HEK293 (cell line): Measurements from ENCODE around the gene RIMKLA.

Experiments used
- CTCF ChIP-seq: fragments of 450-650 bp; formaldehyde crosslinking; IDR thresholded peaks from 2 replicates; pipeline ENCODE4 v1.5.1; 2016; ENCODE audit warnings: missing biosample characterization, missing genetic modification characterization
- GFI1B ChIP-seq: fragments of 450-650 bp; formaldehyde crosslinking; IDR thresholded peaks from 2 replicates; pipeline ENCODE4 v1.5.1; 2016; ENCODE audit warnings: missing biosample characterization, missing genetic modification characterization
- MEIS1 ChIP-seq: sonication (generic); formaldehyde crosslinking; IDR thresholded peaks from 2 replicates; pipeline ENCODE4 v1.8.1; 2022; ENCODE audit warnings: missing genetic modification reagents, mild to moderate bottlenecking, borderline replicate concordance
- REST ChIP-seq: fragments of 450-650 bp; formaldehyde crosslinking; IDR thresholded peaks from 2 replicates; pipeline ENCODE4 v1.5.1; 2016; ENCODE audit warnings: missing biosample characterization, missing genetic modification characterization
- ZBTB20 ChIP-seq: fragments of 450-650 bp; formaldehyde crosslinking; IDR thresholded peaks from 2 replicates; pipeline ENCODE4 v1.5.1; 2016; ENCODE audit warnings: missing biosample characterization, missing genetic modification characterization
- ZBTB49 ChIP-seq: fragments of 450-650 bp; formaldehyde crosslinking; IDR thresholded peaks from 2 replicates; pipeline ENCODE4 v1.5.1; 2016; ENCODE audit warnings: missing biosample characterization, missing genetic modification characterization, low read depth
- ZEB2 ChIP-seq: fragments of 450-650 bp; formaldehyde crosslinking; IDR thresholded peaks from 2 replicates; pipeline ENCODE4 v1.5.1; 2016; ENCODE audit warnings: missing biosample characterization, missing genetic modification characterization
- ZNF202 ChIP-seq: fragments of 450-650 bp; formaldehyde crosslinking; IDR thresholded peaks from 2 replicates; pipeline ENCODE4 v1.5.1; 2016; ENCODE audit warnings: missing biosample characterization, missing genetic modification characterization, borderline replicate concordance
- ZNF274 ChIP-seq, 2 experiments: fragments of 200-500 bp in 1 of 2; fragments of 450-650 bp in 1 of 2; sonication (Bioruptor generic) in 1 of 2; formaldehyde crosslinking in 1 of 2; IDR thresholded peaks; 2 replicates each; pipeline versions ENCODE4 v1.5.1 to v1.6.1; 2014 to 2016; ENCODE audit warnings: borderline replicate concordance in 1 of 2, inconsistent platforms in 1 of 2, low read length in 1 of 2, missing biosample characterization in 1 of 2, missing genetic modification characterization in 1 of 2
- ZNF280D ChIP-seq: fragments of 450-650 bp; formaldehyde crosslinking; IDR thresholded peaks from 2 replicates; pipeline ENCODE4 v1.5.1; 2016; ENCODE audit warnings: missing biosample characterization, missing genetic modification characterization
- ZNF521 ChIP-seq: fragments of 450-650 bp; formaldehyde crosslinking; IDR thresholded peaks from 2 replicates; pipeline ENCODE4 v1.5.1; 2017; ENCODE audit warnings: missing biosample characterization, mild to moderate bottlenecking, missing genetic modification characterization
- ZNF558 ChIP-seq: fragments of 450-650 bp; formaldehyde crosslinking; IDR thresholded peaks from 2 replicates; pipeline ENCODE4 v1.5.1; 2016; ENCODE audit warnings: missing biosample characterization, missing genetic modification characterization
- TF ChIP-seq, protein P1 (sequence below): sonication (generic); formaldehyde crosslinking; IDR thresholded peaks from 2 replicates; pipeline ENCODE4 v1.8.1; 2022; ENCODE audit warnings: mild to moderate bottlenecking, moderate library complexity, missing genetic modification reagents

GRCh38 chr1:42392255-42392654 is 11.7 kb downstream of the RIMKLA start:
- no peak for TF ChIP-seq ZNF202 (tag by site-specific recombination)
- no peak for TF ChIP-seq ZNF521 (tag by site-specific recombination)
- TF ChIP-seq REST (tag by site-specific recombination) = no peak
- TF ChIP-seq, protein P1, sequence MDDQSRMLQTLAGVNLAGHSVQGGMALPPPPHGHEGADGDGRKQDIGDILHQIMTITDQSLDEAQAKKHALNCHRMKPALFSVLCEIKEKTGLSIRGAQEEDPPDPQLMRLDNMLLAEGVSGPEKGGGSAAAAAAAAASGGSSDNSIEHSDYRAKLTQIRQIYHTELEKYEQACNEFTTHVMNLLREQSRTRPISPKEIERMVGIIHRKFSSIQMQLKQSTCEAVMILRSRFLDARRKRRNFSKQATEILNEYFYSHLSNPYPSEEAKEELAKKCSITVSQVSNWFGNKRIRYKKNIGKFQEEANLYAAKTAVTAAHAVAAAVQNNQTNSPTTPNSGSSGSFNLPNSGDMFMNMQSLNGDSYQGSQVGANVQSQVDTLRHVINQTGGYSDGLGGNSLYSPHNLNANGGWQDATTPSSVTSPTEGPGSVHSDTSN (CRISPR knock-in tag) = no peak
- no peak for TF ChIP-seq ZNF280D (tag by site-specific recombination)
- no peak for TF ChIP-seq CTCF (tag by site-specific recombination)
- TF ChIP-seq MEIS1 (CRISPR knock-in tag) = no peak
- no peak for TF ChIP-seq ZNF558 (tag by site-specific recombination)
- TF ChIP-seq ZBTB49 (tag by site-specific recombination) = no peak
- TF ChIP-seq GFI1B (tag by site-specific recombination) = no peak
- TF ChIP-seq ZEB2 (tag by site-specific recombination) = no peak
- TF ChIP-seq ZNF274 (IDR thresholded peaks at IDR 0.05; ENCODE audit: low read length) = no peak
- TF ChIP-seq ZNF274 (tag by site-specific recombination; IDR thresholded peaks at IDR 0.05; ENCODE audit: borderline replicate concordance) = no peak
- TF ChIP-seq ZBTB20 (tag by site-specific recombination) = no peak
